WI38 (cell line): ENCODE results near the gene SLC7A7.
"Not testable (repeated sequence)": the region's sequence is repeated elsewhere in the genome, so short reads cannot be mapped to it uniquely, and the experiment has no call there.

Experiments used
- H3K4me3 ChIP-seq: 2 replicates; pipeline ENCODE4 v1.5.1; 2011; ENCODE audit warnings: low read depth, mild to moderate bottlenecking, control low read depth, low read length
- CTCF ChIP-seq: IDR thresholded peaks from 2 replicates; pipeline ENCODE4 v1.5.1; 2012; ENCODE audit warnings: low read depth, mild to moderate bottlenecking, control low read depth, low read length

Gene SLC7A7

DNA sequence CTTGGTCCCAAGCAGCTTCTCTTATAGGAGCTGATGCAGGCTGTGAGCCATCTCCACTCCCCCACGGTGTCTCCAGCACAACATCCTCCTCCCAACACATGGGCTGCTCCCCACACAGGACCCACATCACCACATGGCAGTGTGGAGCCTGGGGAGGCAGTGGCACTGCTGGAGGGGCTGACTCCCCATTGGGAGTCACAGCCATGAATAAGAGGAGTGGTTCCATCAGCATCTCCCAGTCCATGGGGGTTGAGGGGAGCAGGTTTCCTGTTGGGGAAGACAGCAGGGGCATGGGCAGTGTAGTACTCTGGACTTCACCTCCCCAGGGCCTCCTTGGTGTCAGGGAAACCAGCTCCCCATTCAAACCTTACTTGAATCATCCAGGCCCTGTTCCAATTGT, 89.2 kb downstream of the SLC7A7 start:
- H3K4me3 ChIP-seq: no peak overlapping the region
- no peak for TF ChIP-seq CTCF

GRCh38 chr14:22725374-22725773, 89.9 kb downstream of the SLC7A7 start:
- not testable (repeated sequence) for H3K4me3 ChIP-seq

DNA sequence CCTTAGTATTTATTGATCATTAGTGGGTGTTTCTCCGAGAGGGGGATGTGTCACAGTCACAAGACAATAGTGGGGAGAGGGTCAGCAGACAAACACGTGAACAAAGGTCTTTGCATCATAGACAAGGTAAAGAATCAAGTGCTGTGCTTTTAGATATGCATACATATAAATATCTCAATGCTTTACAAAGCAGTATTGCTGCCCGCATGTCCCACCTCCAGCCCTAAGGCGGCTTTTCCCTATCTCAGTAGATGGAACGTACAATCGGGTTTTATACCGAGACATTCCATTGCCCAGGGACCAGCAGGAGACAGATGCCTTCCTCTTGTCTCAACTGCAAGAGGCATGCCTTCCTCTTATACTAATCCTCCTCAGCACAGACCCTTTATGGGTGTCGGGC, 90.4 kb downstream of the SLC7A7 start:
- not testable (repeated sequence) for H3K4me3 ChIP-seq

DNA sequence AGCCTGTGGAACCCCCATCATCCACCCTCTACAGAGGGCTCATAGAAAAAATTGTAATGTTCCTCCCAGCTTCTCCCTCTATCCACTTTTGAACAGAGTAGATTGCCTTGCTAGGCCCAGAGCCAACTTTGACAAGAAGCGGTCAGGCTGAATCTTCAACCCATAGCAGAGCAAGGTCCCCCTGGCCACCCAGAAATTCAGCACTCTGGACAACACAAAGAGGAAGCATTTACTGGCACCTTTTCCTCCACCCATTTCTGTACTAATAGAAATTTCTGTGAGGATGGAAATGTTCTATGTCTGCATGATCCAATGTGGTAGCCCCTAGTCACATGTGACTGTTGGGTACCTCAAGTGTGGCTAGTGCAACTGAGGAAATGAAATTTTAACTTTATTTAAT, 91.4 kb downstream of the SLC7A7 start:
- H3K4me3 ChIP-seq: no peak overlapping the region
- TF ChIP-seq CTCF: no peak
